Measurements from ENCODE around the gene DTD1. TPM values are rescaled to one million over a fixed set of nuclear protein-coding genes. Genes with fewer than 3 reads are reported as not detected.

Gene DTD1
- total and polyA plus RNA-seq, 11 donors = 8.0 to 30.3 (median 15.6) TPM

- Histone ChIP-seq H3K4me3 (no peak overlapping the region), H3K4me1 (peaks cover 0 to 18% (median 3%) of the 10 kb centered on the region in 12 donors), H3K36me3 (no peaks in the 10 kb centered on the region), H3K9me3 (no peaks in the 10 kb centered on the region), H3K27me3 (no peaks in the 10 kb centered on the region), H3K27ac (no peak overlapping the region)
- DNase-seq (no peak), ATAC-seq (no peak)
- TF ChIP-seq CTCF (IDR thresholded peaks at IDR 0.05) (no peak), POLR2A (IDR thresholded peaks at IDR 0.05) (no peak)
- intact Hi-C loops (cut with DNase I) = no loop called here
- 76 to 89% (median 79%) methylated on average over 2 of the region's 2 CpGs for WGBS, 4 donors
Observed at GRCh38 chr20:18705910-18706309, 118.1 kb downstream of the DTD1 start.

GRCh38 chr20:18712131-18712530 lies 124.3 kb downstream of the DTD1 start:
- WGBS, 4 donors = 86 to 100% (median 90%) methylated on average over 1 of the region's 1 CpG
- H3K4me3 ChIP-seq = no peak overlapping the region
- intact Hi-C loops (cut with DNase I) = loop anchor here in 1 of 10 donors (10.0 kb wide), 1 partner anchor 57 kb away; no protein-coding TSS in a partner anchor
- no peak overlapping the region for H3K27ac ChIP-seq
- no peak for ATAC-seq
- TF ChIP-seq CTCF (IDR thresholded peaks at IDR 0.05) = no peak
- TF ChIP-seq POLR2A (IDR thresholded peaks at IDR 0.05) = no peak
- no peak for DNase-seq
- H3K27me3 ChIP-seq = no peaks in the 10 kb centered on the region
- no peaks in the 10 kb centered on the region for H3K4me1 ChIP-seq
- H3K36me3 ChIP-seq = no peaks in the 10 kb centered on the region
- no peaks in the 10 kb centered on the region for H3K9me3 ChIP-seq

GRCh38 chr20:18712882-18713281 lies 125.0 kb downstream of the DTD1 start:
- TF ChIP-seq CTCF (IDR thresholded peaks at IDR 0.05) (no peak), POLR2A (IDR thresholded peaks at IDR 0.05) (no peak)
- ATAC-seq = no peak
- H3K27me3 ChIP-seq = no peaks in the 10 kb centered on the region
- H3K4me3 ChIP-seq = no peak overlapping the region
- 61 to 69% (median 65%) methylated on average over 3 of the region's 3 CpGs for WGBS, 4 donors
- intact Hi-C loops (cut with DNase I) = loop anchor here in 1 of 10 donors (10.0 kb wide), 1 partner anchor 58 kb away; no protein-coding TSS in a partner anchor
- H3K27ac ChIP-seq = no peak overlapping the region
- no peaks in the 10 kb centered on the region for H3K4me1 ChIP-seq
- no peak for DNase-seq
- H3K9me3 ChIP-seq = no peaks in the 10 kb centered on the region
- H3K36me3 ChIP-seq = no peaks in the 10 kb centered on the region

- intact Hi-C loops (cut with DNase I) = loop anchor here in 1 of 10 donors (10.0 kb wide), 1 partner anchor 61 kb away; no protein-coding TSS in a partner anchor
- TF ChIP-seq CTCF (IDR thresholded peaks at IDR 0.05) (no peak), POLR2A (IDR thresholded peaks at IDR 0.05) (no peak)
- Histone ChIP-seq H3K9me3 (peaks cover 0 to 4% (median 0%) of the 10 kb centered on the region in 12 donors), H3K27ac (no peak overlapping the region), H3K36me3 (no peaks in the 10 kb centered on the region), H3K4me3 (no peak overlapping the region), H3K27me3 (no peaks in the 10 kb centered on the region), H3K4me1 (no peaks in the 10 kb centered on the region)
- DNase-seq (no peak), ATAC-seq (no peak)
- 75 to 90% (median 83%) methylated on average over 3 of the region's 3 CpGs for WGBS, 4 donors
Observed at GRCh38 chr20:18715564-18715963, 127.7 kb downstream of the DTD1 start.

Data from heart left ventricle (tissue), 16 donors.